GM12878 (cell line): Measurements from ENCODE around the gene MYO3A. TPM values are rescaled to one million over a fixed set of nuclear protein-coding genes. Genes with fewer than 3 reads are reported as not detected.

Source experiments
- ATAC-seq: fragments of 200-7000 bp; cut with Tn5 transposase; 3 replicates; pipeline ENCODE4 v1.9.1; 2020; ENCODE audit warnings: mild to moderate bottlenecking, moderate library complexity
- BruUV-seq: library from RNA; stranded (reverse); fragments of 400-500 nt; replicated peaks from 2 replicates; lab custom pipeline; 2021; lab: Mats Ljungman, UMichigan
- CTCF ChIA-PET: fragments of 300-600 bp; sonication (Branson Sonifier 250); formaldehyde crosslinking; extraction: SDS; loops from one replicate; lab custom pipeline; 2021; ENCODE audit warnings: inconsistent platforms; lab: Yijun Ruan, JAX
- POLR2A ChIA-PET: fragments of 350-600 bp; formaldehyde crosslinking; extraction: SDS; loops from one replicate; lab custom pipeline; 2021; ENCODE audit warnings: inconsistent platforms; lab: Charles Lee
- RAD21 ChIA-PET: fragments of 300-600 bp; sonication (Branson Sonifier 250); formaldehyde crosslinking; loops from one replicate; lab custom pipeline; 2023; ENCODE audit warnings: antibody characterized with exemption; ENCODE audit not compliant: unreplicated experiment; lab: Charles Lee
- SMC1A ChIA-PET: fragments of 300-600 bp; sonication (Branson Sonifier 250); formaldehyde crosslinking; loops from one replicate; lab custom pipeline; 2023; ENCODE audit not compliant: unreplicated experiment, uncharacterized antibody; lab: Charles Lee
- DNase-seq: peaks from one replicate; pipeline ENCODE4 v3.0.0-alpha.2; 2011; ENCODE audit warnings: low read depth, low spot score
- FAIRE-seq: peaks from 3 replicates; lab custom pipeline; 2011; peaks lifted over from hg19 to GRCh38; lab: Jason Lieb, UNC
- H2AFZ ChIP-seq: 2 replicates; pipeline ENCODE4 v1.6.0; 2011; ENCODE audit warnings: low read depth, low read length, control low read depth; ENCODE audit not compliant: control insufficient read depth
- H3K27ac ChIP-seq: 2 replicates; pipeline ENCODE4 v1.5.1; 2011; ENCODE audit warnings: control low read depth; ENCODE audit not compliant: control insufficient read depth, insufficient read depth
- H3K27me3 ChIP-seq, 2 experiments: replicated peaks in 1 of 2; 2 replicates each; pipeline versions ENCODE4 v1.6.0 to v1.6.1; 2011; ENCODE audit warnings: low read length in 1 of 2; ENCODE audit not compliant: control insufficient read depth in 2 of 2, insufficient read depth in 2 of 2
- H3K36me3 ChIP-seq, 2 experiments: 2 replicates each; pipeline ENCODE4 v1.5.1; 2011; ENCODE audit warnings: low read length in 1 of 2; ENCODE audit not compliant: control insufficient read depth in 2 of 2, insufficient read depth in 2 of 2
- H3K4me1 ChIP-seq: 2 replicates; pipeline ENCODE4 v1.6.1; 2011; ENCODE audit warnings: mild to moderate bottlenecking, low read length, moderate library complexity, mixed read lengths; ENCODE audit not compliant: control insufficient read depth, insufficient read depth
- H3K4me2 ChIP-seq: 2 replicates; pipeline ENCODE4 v1.6.0; 2011; ENCODE audit warnings: control low read depth; ENCODE audit not compliant: control insufficient read depth, insufficient read depth
- H3K4me3 ChIP-seq: fragments of 200-600 bp; sonication (generic); 2 replicates; pipeline ENCODE4 v1.5.1; 2016
- H3K79me2 ChIP-seq: 2 replicates; pipeline ENCODE4 v1.6.0; 2011; ENCODE audit warnings: low read length; ENCODE audit not compliant: control insufficient read depth, insufficient read depth
- H3K9ac ChIP-seq: 2 replicates; pipeline ENCODE4 v1.8.0; 2011; ENCODE audit warnings: low read length, control low read depth, mixed read lengths; ENCODE audit not compliant: control insufficient read depth, insufficient read depth
- H3K9me3 ChIP-seq: replicated peaks from 3 replicates; pipeline ENCODE4 v1.5.1; 2011; ENCODE audit warnings: mild to moderate bottlenecking, low read length; ENCODE audit not compliant: control insufficient read depth, insufficient read depth
- H4K20me1 ChIP-seq: 2 replicates; pipeline ENCODE4 v1.6.0; 2011; ENCODE audit not compliant: control insufficient read depth, insufficient read depth
- ASH2L ChIP-seq: fragments of 300-600, 200-600 bp; sonication (generic); IDR thresholded peaks from 2 replicates; pipeline ENCODE4 v1.6.1; 2017; ENCODE audit warnings: low read depth, mild to moderate bottlenecking, borderline replicate concordance
- ELK1 ChIP-seq: IDR thresholded peaks from 2 replicates; pipeline ENCODE4 v1.6.1; 2012; ENCODE audit warnings: low read depth, low read length, improper control_type of control experiment
- GABPA ChIP-seq: IDR thresholded peaks from 2 replicates; pipeline ENCODE4 v1.6.1; 2014; ENCODE audit warnings: antibody characterized with exemption, low read depth, mild to moderate bottlenecking, inconsistent platforms
- HCFC1 ChIP-seq: fragments of 150-350 bp; IDR thresholded peaks from 2 replicates; pipeline ENCODE4 v1.6.1; 2014; ENCODE audit warnings: low read length
- IRF3 ChIP-seq: fragments of 450-650 bp; IDR thresholded peaks from 2 replicates; pipeline ENCODE4 v1.6.1; 2014; ENCODE audit warnings: mild to moderate bottlenecking
- JUNB ChIP-seq: IDR thresholded peaks from 2 replicates; pipeline ENCODE4 v1.6.1; 2016; ENCODE audit warnings: antibody characterized with exemption, mild to moderate bottlenecking
- MTA2 ChIP-seq: fragments of 450-650 bp; IDR thresholded peaks from 2 replicates; pipeline ENCODE4 v1.6.1; 2016; ENCODE audit warnings: low read depth, mild to moderate bottlenecking, moderate library complexity
- PAX8 ChIP-seq: fragments of 450-650 bp; IDR thresholded peaks from 2 replicates; pipeline ENCODE4 v1.6.1; 2017; ENCODE audit warnings: mild to moderate bottlenecking, moderate library complexity
- POLR2AphosphoS5 ChIP-seq: IDR thresholded peaks from 2 replicates; pipeline ENCODE4 v1.6.1; 2011; ENCODE audit warnings: mild to moderate bottlenecking, low read length, inconsistent platforms
- ZNF207 ChIP-seq: fragments of 450-650 bp; IDR thresholded peaks from 2 replicates; pipeline ENCODE4 v1.6.1; 2014; ENCODE audit warnings: antibody characterized with exemption, mild to moderate bottlenecking, borderline replicate concordance
- WGBS: methylation state at CpG from one replicate; pipeline ENCODE4 v1.1.6; 2016; ENCODE audit warnings: low lambda C conversion rate; ENCODE audit not compliant: insufficient replicate concordance, insufficient coverage; ENCODE audit errors: missing lambda C conversion rate; 5-methylcytosine and 5-hydroxymethylcytosine counted together
- in situ Hi-C: fragments of 300-500 bp; cut with MboI; formaldehyde crosslinking; loops from 9 replicates; pipeline ENCODE4 v1.14.3; 2018; ENCODE audit warnings: mixed read lengths
- intact Hi-C: fragments of 100-400 bp; cut with micrococcal nuclease; formaldehyde crosslinking; loops from one replicate; pipeline ENCODE4 v1.14.2; 2022; ENCODE audit not compliant: unreplicated experiment
- polyA plus RNA-seq, 11 experiments: library from polyadenylated mRNA; depleted of rRNA in 4 of 11; unstranded in 6 of 11; stranded (reverse) in 5 of 11; fragments of >200 nt; fragmentation: Nextera tagmentation in 4 of 11; fragmentation: Illumina TruSeq in 1 of 11; extraction: Ambion mirVana in 4 of 11; extraction: Trizol in 1 of 11; gene quantifications; 1 replicate in 1 of 11; 2 replicates in 10 of 11; pipeline versions ENCODE4 v1.2.1 to v1.2.3, GENCODE V29; 2011 to 2016; ENCODE audit warnings: inconsistent platforms in 2 of 11, missing spikeins in 2 of 11, low read depth in 1 of 11
- total RNA-seq, 4 experiments: library from RNA; depleted of rRNA in 3 of 4; stranded (reverse); fragments of >200 nt in 3 of 4; fragmentation: Illumina TruSeq in 1 of 4; extraction: Trizol in 1 of 4; gene quantifications; 2 replicates each; pipeline versions ENCODE4 v1.2.1 to v1.2.3, GENCODE V29; 2013 to 2021

The MYO3A gene
- total and polyA plus RNA-seq, 10 of the 15 experiments (the other 5 are each of a cell fraction or from before 2014, with no cell fraction given): not detected

GRCh38 chr10:25978771-25979170, 44.7 kb downstream of the MYO3A start:
- H2AFZ ChIP-seq: no peak overlapping the region
- BruUV-seq: no TSS peak
- TF ChIP-seq POLR2AphosphoS5 (no peak), MTA2 (no peak), ELK1 (no peak), ASH2L (no peak), IRF3 (no peak), PAX8 (no peak), HCFC1 (no peak), ZNF207 (no peak), JUNB (no peak), GABPA (no peak)
- TF ChIP-seq, all 136 proteins: peak for 0
- no peak for DNase-seq
- RAD21 ChIA-PET: no interaction called here
- no peaks in the 10 kb centered on the region for H3K79me2 ChIP-seq
- FAIRE-seq: no peak
- H3K4me2 ChIP-seq: no peak overlapping the region
- CTCF ChIA-PET: no interaction called here
- no peak overlapping the region for H3K9ac ChIP-seq
- H3K36me3 ChIP-seq: no peaks in the 10 kb centered on the region
- no peaks in the 10 kb centered on the region for H4K20me1 ChIP-seq
- H3K27me3 ChIP-seq: no peaks in the 10 kb centered on the region
- no peak overlapping the region for H3K4me3 ChIP-seq
- intact Hi-C loops (no loop called here), in situ Hi-C loops (no loop called here)
- 0% methylated on average over 1 of the region's 1 CpG for WGBS
- ATAC-seq: no peak
- H3K27ac ChIP-seq: no peak overlapping the region
- no peaks in the 10 kb centered on the region for H3K9me3 ChIP-seq
- SMC1A ChIA-PET: no interaction called here
- no peaks in the 10 kb centered on the region for H3K4me1 ChIP-seq
- POLR2A ChIA-PET: no interaction called here
